Measurements from ENCODE around the gene UGT8.

DNA sequence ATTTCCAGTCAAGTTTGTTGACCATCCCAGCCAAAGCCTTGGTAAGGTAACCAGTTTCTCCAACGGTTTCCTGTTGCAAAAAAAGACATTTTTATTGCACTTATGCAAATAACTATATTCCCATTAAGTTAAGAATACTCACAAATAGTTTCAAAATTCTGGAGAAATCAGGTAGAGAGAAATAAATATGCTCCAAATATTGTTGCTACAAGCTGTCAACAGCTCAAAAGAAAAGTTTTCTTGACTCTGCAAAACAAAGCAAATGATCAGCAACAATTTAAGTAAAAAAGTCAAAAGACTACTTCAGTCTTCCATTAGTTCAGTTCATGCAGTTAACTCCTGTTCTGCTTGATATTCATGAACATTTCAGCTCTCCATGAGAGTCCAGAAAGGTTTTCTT is 49.0 kb upstream of the UGT8 start:
- TF ChIP-seq CTCF (conservative IDR thresholded peaks at IDR 0.05; ENCODE audit: low read length) = no peak
- TF ChIP-seq EZH2phosphoT487 (IDR thresholded peaks at IDR 0.05; ENCODE audit: borderline replicate concordance, low read depth, low read length) = no peak
